Liver (tissue), 9 donors: Measurements from ENCODE around the gene SEZ6L. TPM values are rescaled to one million over a fixed set of nuclear protein-coding genes. Genes with fewer than 3 reads are reported as not detected.

ENCODE experiments used
- DNase-seq: peaks from one replicate; pipeline ENCODE4 v3.0.0-alpha.2; 2017; ENCODE audit warnings: low spot score
- H3K27ac ChIP-seq, 2 donors: one replicate each; pipeline ENCODE4 v1.7.0; 2013; ENCODE audit warnings: inconsistent platforms in 2 of 2, low read length in 2 of 2, control low read depth in 1 of 2, low read depth in 1 of 2, mild to moderate bottlenecking in 1 of 2
- H3K27me3 ChIP-seq, 4 donors: one replicate each; pipeline versions ENCODE4 v1.6.1 to v1.7.0; 2013; ENCODE audit warnings: low read length in 3 of 4, inconsistent platforms in 1 of 4, mild to moderate bottlenecking in 1 of 4, moderate library complexity in 1 of 4; ENCODE audit not compliant: control insufficient read depth in 4 of 4, insufficient read depth in 4 of 4
- H3K36me3 ChIP-seq, 4 donors: one replicate each; pipeline versions ENCODE4 v1.6.1 to v1.7.0; 2013; ENCODE audit warnings: low read length in 3 of 4, mild to moderate bottlenecking in 3 of 4, low read depth in 1 of 4, moderate library complexity in 1 of 4; ENCODE audit not compliant: control insufficient read depth in 4 of 4, insufficient read depth in 3 of 4
- H3K4me1 ChIP-seq, 4 donors: one replicate each; pipeline versions ENCODE4 v1.6.1 to v1.7.0; 2013; ENCODE audit warnings: low read length in 3 of 4, mild to moderate bottlenecking in 3 of 4, moderate library complexity in 1 of 4; ENCODE audit not compliant: control insufficient read depth in 4 of 4, insufficient read depth in 4 of 4
- H3K4me3 ChIP-seq, 3 donors: one replicate each; pipeline versions ENCODE4 v1.6.1 to v1.7.0; 2013; ENCODE audit warnings: low read length in 3 of 3, control low read depth in 1 of 3, low read depth in 1 of 3, mild to moderate bottlenecking in 1 of 3
- H3K9ac ChIP-seq, 2 donors: one replicate each; pipeline ENCODE4 v1.7.0; 2013; ENCODE audit warnings: low read length in 2 of 2, mild to moderate bottlenecking in 2 of 2, moderate library complexity in 2 of 2, control low read depth in 1 of 2, low read depth in 1 of 2
- H3K9me3 ChIP-seq, 4 donors: one replicate each; pipeline versions ENCODE4 v1.6.1 to v1.7.0; 2013; ENCODE audit warnings: low read length in 3 of 4; ENCODE audit not compliant: control insufficient read depth in 4 of 4
- ATF3 ChIP-seq: IDR thresholded peaks from 2 replicates; pipeline ENCODE4 v1.6.1; 2016; ENCODE audit warnings: antibody characterized with exemption
- CTCF ChIP-seq: fragments of 150-350 bp; IDR thresholded peaks from 2 replicates; pipeline ENCODE4 v1.5.1; 2017; ENCODE audit warnings: improper control_type of control experiment, low read depth, low read length; ENCODE audit not compliant: missing input control
- EGR1 ChIP-seq, 2 donors: IDR thresholded peaks; 2 replicates each; pipeline ENCODE4 v1.6.1; 2016 to 2018; ENCODE audit warnings: antibody characterized with exemption in 2 of 2, low read depth in 2 of 2
- FOXA1 ChIP-seq: IDR thresholded peaks from 2 replicates; pipeline ENCODE4 v1.6.1; 2016; ENCODE audit warnings: antibody characterized with exemption
- FOXA2 ChIP-seq: IDR thresholded peaks from 2 replicates; pipeline ENCODE4 v1.6.1; 2016; ENCODE audit warnings: antibody characterized with exemption
- GABPA ChIP-seq, 2 donors: IDR thresholded peaks in 1 of 2; conservative IDR thresholded peaks in 1 of 2; 2 replicates each; pipeline ENCODE4 v1.6.1; 2016; ENCODE audit warnings: antibody characterized with exemption in 2 of 2, mild to moderate bottlenecking in 1 of 2, moderate library complexity in 1 of 2
- HNF4G ChIP-seq: IDR thresholded peaks from 2 replicates; pipeline ENCODE4 v1.6.1; 2016; ENCODE audit warnings: antibody characterized with exemption
- JUND ChIP-seq, 2 donors: IDR thresholded peaks; 2 replicates each; pipeline ENCODE4 v1.6.1; 2016; ENCODE audit warnings: antibody characterized with exemption in 2 of 2
- MAX ChIP-seq: IDR thresholded peaks from 2 replicates; pipeline ENCODE4 v1.6.1; 2016; ENCODE audit warnings: antibody characterized with exemption
- RAD21 ChIP-seq, 2 donors: IDR thresholded peaks; 2 replicates each; pipeline ENCODE4 v1.6.1; 2016; ENCODE audit warnings: antibody characterized with exemption in 2 of 2, mild to moderate bottlenecking in 2 of 2
- REST ChIP-seq: IDR thresholded peaks from 2 replicates; pipeline ENCODE4 v1.6.1; 2016; ENCODE audit warnings: antibody characterized with exemption, mild to moderate bottlenecking
- RXRA ChIP-seq, 2 donors: IDR thresholded peaks; 2 replicates each; pipeline ENCODE4 v1.6.1; 2017 to 2018; ENCODE audit warnings: antibody characterized with exemption in 2 of 2, mild to moderate bottlenecking in 1 of 2
- SP1 ChIP-seq: IDR thresholded peaks from 2 replicates; pipeline ENCODE4 v1.6.1; 2018; ENCODE audit warnings: antibody characterized with exemption, mild to moderate bottlenecking
- TAF1 ChIP-seq: conservative IDR thresholded peaks from 2 replicates; pipeline ENCODE4 v1.6.1; 2016; ENCODE audit warnings: antibody characterized with exemption, mild to moderate bottlenecking
- YY1 ChIP-seq: IDR thresholded peaks from 2 replicates; pipeline ENCODE4 v1.6.1; 2016; ENCODE audit warnings: antibody characterized with exemption, mild to moderate bottlenecking
- WGBS: extraction: QIAGEN DNeasy Blood & Tissue Kit; methylation state at CpG from one replicate; pipeline ENCODE4 v1.1.7; 2013; 5-methylcytosine and 5-hydroxymethylcytosine counted together
- polyA plus RNA-seq, 2 donors: library from polyadenylated mRNA; stranded (reverse) in 1 of 2; unstranded in 1 of 2; fragments of 200-250 nt in 1 of 2; fragments of >200 nt in 1 of 2; fragmentation: Nextera tagmentation in 1 of 2; extraction: Ambion mirVana in 1 of 2; gene quantifications; one replicate each; pipeline versions ENCODE4 v1.2.1 to v1.2.3, GENCODE V29; 2013 to 2015
- total RNA-seq, 2 donors: library from RNA; depleted of rRNA; stranded (reverse); fragments of >200 nt; gene quantifications; one replicate each; pipeline ENCODE4 v1.2.3, GENCODE V29; 2014
- donor health status: healthy.
- donor health status: healthy.
- donor health status: healthy.
- donor health status: healthy.
- donor health status: healthy.

Gene SEZ6L
- total and polyA plus RNA-seq, 4 donors, result under 0.01 to 0.70 (median 0.08) TPM; not detected in 1

GRCh38 chr22:26382782-26383181 lies 213.5 kb downstream of the SEZ6L start:
- no peaks in the 10 kb centered on the region for H3K36me3 ChIP-seq
- peaks cover 0 to 6% (median 3%) of the 10 kb centered on the region in 4 donors for H3K27me3 ChIP-seq
- no peak for DNase-seq
- no peak overlapping the region for H3K9ac ChIP-seq
- 47% methylated on average over 3 of the region's 3 CpGs for WGBS
- no peaks in the 10 kb centered on the region for H3K4me1 ChIP-seq
- TF ChIP-seq RXRA (IDR thresholded peaks at IDR 0.05) (no peak), FOXA1 (no peak)
- peaks cover 0 to 6% (median 1%) of the 10 kb centered on the region in 4 donors for H3K9me3 ChIP-seq
- H3K27ac ChIP-seq, result no peak overlapping the region
- no peak overlapping the region for H3K4me3 ChIP-seq

- Histone ChIP-seq H3K9ac (no peak overlapping the region), H3K4me1 (no peaks in the 10 kb centered on the region)
Measured at GRCh38 chr22:26383968-26384556, 214.8 kb downstream of the SEZ6L start.

More at GRCh38 chr22:26383968-26384556, 214.8 kb downstream of the SEZ6L start:
- TF ChIP-seq ATF3 (no peak), EGR1 (IDR thresholded peaks at IDR 0.05; ENCODE audit: low read depth in 2 of 2) (no peak), FOXA2 (no peak), FOXA1 (no peak), GABPA (IDR thresholded peaks at IDR 0.05 in 1 of 2, conservative IDR thresholded peaks at IDR 0.05 in 1 of 2) (no peak), REST (no peak), MAX (no peak), SP1 (no peak), TAF1 (no peak), RXRA (IDR thresholded peaks at IDR 0.05) (no peak), RAD21 (IDR thresholded peaks at IDR 0.05) (no peak), YY1 (no peak), JUND (IDR thresholded peaks at IDR 0.05) (no peak), HNF4G (no peak), CTCF (no peak)
- Histone ChIP-seq H3K4me3 (no peak overlapping the region), H3K27me3 (peaks cover 0 to 10% (median 3%) of the 10 kb centered on the region in 4 donors), H3K9me3 (peaks cover 0 to 5% (median 0%) of the 10 kb centered on the region in 4 donors), H3K36me3 (no peaks in the 10 kb centered on the region), H3K27ac (no peak overlapping the region)
- 66% methylated on average over 7 of the region's 7 CpGs for WGBS
- no peak for DNase-seq
